ENCODE results near the gene MMP24. TPM values are rescaled to one million over a fixed set of nuclear protein-coding genes. Genes with fewer than 3 reads are reported as not detected.

MMP24 gene
- total RNA-seq, 2 donors from 2014 or later, result 0.52 to 0.88 TPM

DNA sequence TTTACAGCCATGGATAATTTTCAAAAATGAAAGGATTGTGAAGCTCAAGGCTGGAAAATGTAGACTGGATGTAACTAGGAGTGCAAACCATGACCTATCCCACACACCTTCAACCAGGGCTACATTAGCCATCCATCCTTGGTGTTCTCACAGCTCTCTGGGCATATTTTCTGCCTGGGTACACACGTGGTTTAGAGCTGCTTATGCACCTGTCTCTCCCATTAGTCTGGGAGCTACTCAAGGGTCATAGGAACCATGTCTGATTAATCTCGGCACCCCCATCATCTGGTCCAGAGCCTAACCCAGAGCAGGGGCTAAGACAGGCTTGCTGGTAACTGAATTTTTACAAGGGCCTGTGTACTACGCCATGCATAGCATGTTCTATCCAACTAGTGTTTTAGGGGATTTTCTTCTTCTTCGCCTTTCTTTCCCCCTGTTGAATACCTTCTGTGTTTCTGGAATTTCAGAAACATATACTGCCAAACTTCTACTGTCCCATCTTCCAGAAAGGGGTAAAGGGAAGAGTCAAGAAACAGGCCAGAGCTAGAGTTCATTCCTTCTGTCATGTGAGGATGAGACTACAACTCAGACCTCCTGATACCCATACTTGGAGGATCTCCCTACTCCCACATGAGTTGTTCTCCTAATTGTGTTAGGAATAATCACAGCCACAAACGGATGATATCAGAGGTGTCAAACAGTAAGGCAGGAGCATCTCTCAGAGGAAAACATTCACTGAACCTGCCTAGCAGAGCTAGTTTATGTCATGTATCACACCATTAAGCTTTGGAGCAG lies 91.1 kb downstream of the MMP24 start:
- DNase-seq (ENCODE audit: low spot score), result no peak
- intact Hi-C loops (cut with DNase I), result no loop called here

GRCh38 chr20:35318502-35319157 lies 92.1 kb downstream of the MMP24 start:
- intact Hi-C loops (cut with DNase I), result no loop called here
- no peak for DNase-seq (ENCODE audit: low spot score)

DNA sequence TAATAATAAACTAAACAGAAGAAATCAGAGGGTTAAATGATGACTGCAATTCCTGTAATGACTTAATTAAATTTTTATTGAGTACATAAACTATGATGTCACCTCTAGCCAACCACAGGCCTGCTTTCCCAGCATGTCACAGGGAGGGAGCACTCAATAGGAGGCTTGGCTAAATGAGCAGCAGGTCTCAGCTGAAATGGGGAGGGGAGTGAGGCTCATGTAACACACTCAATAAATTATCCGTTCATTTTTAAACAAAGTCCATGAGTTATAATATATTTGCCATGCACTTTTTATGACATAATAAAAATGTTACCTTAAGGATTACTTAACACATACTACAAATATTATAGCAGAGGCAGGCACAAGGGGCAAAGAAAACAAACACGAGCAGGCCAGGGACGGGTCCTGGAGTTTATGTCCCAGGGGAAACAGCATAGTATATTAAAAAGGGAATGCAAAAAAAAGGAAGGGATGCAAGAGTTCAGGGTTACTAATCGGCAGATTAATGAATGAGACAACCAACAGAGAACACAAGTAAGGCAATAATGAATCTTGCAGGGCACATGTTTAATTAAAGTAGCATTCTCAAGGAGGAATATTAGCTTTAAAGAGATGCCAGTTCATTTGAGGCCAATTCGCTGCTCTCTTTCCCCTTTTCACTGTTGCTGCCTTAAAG lies 92.8 kb downstream of the MMP24 start:
- no peak for DNase-seq (ENCODE audit: low spot score)
- intact Hi-C loops (cut with DNase I), result no loop called here

- no peak for DNase-seq (ENCODE audit: low spot score)
- intact Hi-C loops (cut with DNase I), result no loop called here
Observed at GRCh38 chr20:35319871-35320197, 93.3 kb downstream of the MMP24 start.

DNA sequence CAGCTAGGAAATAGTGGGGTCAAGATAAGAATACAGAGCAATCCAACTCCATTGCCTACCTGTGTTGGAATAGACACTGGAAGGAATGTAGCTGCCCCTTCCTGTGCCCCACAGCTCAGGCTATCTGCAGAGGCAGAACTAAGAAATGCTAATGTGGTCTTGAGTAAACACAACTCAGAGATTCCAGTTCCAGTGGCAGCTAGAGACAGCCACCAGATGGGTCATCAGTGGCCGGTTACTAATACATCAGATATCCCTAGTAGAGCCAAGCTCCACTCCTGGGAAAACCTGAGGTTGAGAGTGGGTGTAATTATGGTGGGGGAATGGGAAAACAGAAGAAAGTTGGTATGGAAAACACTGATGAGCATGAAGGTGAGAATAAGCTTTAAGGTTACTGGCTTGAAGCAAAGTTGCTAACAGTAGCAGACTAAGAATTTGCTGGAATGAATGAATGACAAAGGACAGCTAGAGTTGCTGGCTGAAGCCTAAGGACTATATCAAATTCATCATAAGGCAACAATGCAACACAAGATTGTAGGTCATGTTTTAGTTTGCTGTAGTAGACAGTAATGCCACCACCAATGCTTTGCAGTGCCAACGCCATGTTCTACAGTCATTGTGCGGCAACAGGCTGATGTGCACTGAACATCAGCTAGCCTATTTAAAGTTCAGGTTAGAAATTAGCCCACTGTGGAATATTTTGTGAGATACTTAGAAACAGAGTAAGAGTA lies 94.1 kb downstream of the MMP24 start:
- intact Hi-C loops (cut with DNase I), result no loop called here
- DNase-seq (ENCODE audit: low spot score), result no peak

- no peak for DNase-seq (ENCODE audit: low spot score)
- intact Hi-C loops (cut with DNase I), result no loop called here
Observed at GRCh38 chr20:35325401-35325800, 98.9 kb downstream of the MMP24 start.

DNA sequence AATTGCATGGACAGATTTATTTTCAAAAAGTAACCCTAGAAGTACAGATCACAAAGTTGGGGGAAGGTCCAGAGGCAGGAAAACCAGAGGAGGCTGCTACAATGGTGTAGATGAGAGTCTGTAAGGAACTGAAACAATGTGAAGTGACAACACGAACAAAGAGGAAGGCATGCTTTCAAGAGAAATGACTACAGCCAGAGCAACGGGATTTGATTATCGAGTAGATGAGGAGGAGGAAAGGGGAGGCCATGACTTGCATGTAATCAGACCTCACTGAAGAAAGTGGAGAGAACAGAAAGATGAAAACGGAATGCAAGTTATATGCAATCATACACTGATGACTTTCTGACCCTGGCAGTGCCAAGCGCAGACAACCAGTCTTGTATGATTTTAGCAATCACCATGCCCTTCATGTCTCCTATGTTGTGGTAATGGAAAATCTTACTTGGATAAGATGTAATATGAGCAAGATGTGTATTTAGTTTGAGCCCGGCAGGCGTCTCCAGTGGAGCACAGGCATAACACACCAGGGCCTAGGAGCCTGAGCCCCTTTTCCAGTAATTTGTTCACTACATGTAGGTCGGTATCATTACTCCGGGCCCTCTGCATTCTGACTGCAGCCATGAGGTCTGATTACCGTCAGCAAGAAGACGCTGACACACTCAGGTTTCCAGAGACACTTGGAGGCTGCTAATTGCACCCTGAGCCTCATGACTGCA lies 99.7 kb downstream of the MMP24 start:
- DNase-seq (ENCODE audit: low spot score), result no peak
- intact Hi-C loops (cut with DNase I), result no loop called here

Other genes with a start within 250 kb of the MMP24 start
- 10 to 100 TPM; 42.6 to 48.9 TPM for gene TRPC4AP, start 133.9 kb upstream of the MMP24 start, total RNA-seq
- 10 to 100 TPM; 27.9 to 30.6 TPM for gene EDEM2, start 79.4 kb upstream of the MMP24 start, total RNA-seq
- 100 to 1,000 TPM; 181 to 239 TPM for gene PROCR, start 54.6 kb upstream of the MMP24 start, total RNA-seq
- gene MMP24OS, start 51.4 kb downstream of the MMP24 start, total RNA-seq, result 10 to 100 TPM; 40.4 to 54.6 TPM
- gene EIF6, start 58.1 kb downstream of the MMP24 start, total RNA-seq, result 10 to 100 TPM; 61.9 to 89.7 TPM
- gene FAM83C, start 65.7 kb downstream of the MMP24 start, total RNA-seq, result not detected
- gene UQCC1, start 185.3 kb downstream of the MMP24 start, total RNA-seq, result 10 to 100 TPM; 32.0 to 33.5 TPM
- under 1 TPM; 0.19 to 0.51 TPM for gene GDF5, start 211.5 kb downstream of the MMP24 start, total RNA-seq
- gene CEP250, start 228.9 kb downstream of the MMP24 start, total RNA-seq, result 10 to 100 TPM; 20.4 to 22.2 TPM